Measurements from ENCODE around the gene ZDHHC11.
"Not testable (repeated sequence)": the region's sequence is repeated elsewhere in the genome, so short reads cannot be mapped to it uniquely, and the experiment has no call there.

The ZDHHC11 gene

GRCh38 chr5:880816-881550 lies 30.2 kb upstream of the ZDHHC11 start:
- DNase-seq (ENCODE audit: low spot score): no peak

GRCh38 chr5:878677-879076 lies 27.9 kb upstream of the ZDHHC11 start:
- not testable (repeated sequence) for DNase-seq (ENCODE audit: low spot score)

- no peak for DNase-seq (ENCODE audit: low spot score)
Measured at GRCh38 chr5:878125-878524, 27.3 kb upstream of the ZDHHC11 start.

GRCh38 chr5:876398-877365 lies 25.9 kb upstream of the ZDHHC11 start:
- no peak for DNase-seq (ENCODE audit: low spot score)

DNA sequence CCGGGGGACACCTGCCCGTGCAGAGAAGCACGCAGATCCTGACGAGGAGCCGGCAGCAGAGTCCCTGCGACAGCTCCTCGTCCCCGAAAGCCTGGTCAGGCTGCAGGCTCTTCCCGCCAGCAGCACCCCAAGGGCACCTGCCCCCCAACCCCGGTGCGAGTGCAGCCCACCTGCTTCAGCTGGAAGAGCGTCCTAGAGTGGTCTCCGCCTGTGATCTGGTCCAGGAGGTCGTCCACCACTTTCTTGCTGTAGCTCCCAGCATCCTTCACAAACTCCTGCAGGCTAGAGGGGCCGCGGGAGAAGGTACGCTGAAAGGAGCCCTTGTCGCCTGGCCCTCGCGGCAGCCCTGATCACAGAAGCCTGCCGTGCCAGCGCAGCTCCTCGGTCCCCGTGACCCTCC lies 25.1 kb upstream of the ZDHHC11 start:
- no peak for DNase-seq (ENCODE audit: low spot score)

DNA sequence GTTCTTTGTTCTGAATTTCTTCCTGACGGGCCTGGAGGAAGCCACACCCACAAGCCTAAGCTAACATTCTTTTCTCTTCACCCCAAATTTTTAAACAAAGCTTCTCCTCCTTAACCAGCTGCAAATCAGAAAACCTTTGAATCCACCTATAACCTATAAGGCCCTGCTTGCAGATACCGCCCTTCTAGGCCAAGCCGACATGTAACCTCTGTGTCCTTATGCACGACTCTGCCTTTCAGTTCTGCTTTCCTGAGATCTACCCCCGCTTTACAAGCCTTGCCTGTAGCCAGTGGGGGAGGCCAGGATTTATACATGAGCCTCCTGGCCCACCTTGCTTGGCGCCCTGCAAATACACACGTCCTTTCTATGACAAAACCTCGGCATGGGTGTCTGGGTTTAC lies 22.5 kb upstream of the ZDHHC11 start:
- no peak for DNase-seq (ENCODE audit: low spot score)

DNA sequence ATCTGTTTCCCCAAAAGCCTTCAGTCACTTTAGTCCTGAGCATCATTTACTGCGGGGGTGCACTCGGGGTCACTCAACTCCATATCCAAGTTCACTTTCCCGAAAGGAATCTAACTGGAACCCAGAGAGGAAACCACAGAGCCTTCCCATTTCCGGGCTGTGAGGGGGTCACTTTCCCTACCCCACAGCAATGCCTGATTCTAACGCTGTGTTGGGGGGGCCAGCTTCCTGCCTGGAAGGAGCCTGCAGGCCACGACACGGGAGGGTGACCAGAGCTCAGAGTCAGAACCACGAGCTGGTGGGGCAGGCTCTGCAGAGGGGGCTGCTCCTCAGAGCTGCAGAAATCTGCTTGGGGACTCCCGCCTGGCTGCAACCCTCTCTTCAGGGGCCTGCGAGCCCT lies 21.5 kb upstream of the ZDHHC11 start:
- no peak for DNase-seq (ENCODE audit: low spot score)

DNA sequence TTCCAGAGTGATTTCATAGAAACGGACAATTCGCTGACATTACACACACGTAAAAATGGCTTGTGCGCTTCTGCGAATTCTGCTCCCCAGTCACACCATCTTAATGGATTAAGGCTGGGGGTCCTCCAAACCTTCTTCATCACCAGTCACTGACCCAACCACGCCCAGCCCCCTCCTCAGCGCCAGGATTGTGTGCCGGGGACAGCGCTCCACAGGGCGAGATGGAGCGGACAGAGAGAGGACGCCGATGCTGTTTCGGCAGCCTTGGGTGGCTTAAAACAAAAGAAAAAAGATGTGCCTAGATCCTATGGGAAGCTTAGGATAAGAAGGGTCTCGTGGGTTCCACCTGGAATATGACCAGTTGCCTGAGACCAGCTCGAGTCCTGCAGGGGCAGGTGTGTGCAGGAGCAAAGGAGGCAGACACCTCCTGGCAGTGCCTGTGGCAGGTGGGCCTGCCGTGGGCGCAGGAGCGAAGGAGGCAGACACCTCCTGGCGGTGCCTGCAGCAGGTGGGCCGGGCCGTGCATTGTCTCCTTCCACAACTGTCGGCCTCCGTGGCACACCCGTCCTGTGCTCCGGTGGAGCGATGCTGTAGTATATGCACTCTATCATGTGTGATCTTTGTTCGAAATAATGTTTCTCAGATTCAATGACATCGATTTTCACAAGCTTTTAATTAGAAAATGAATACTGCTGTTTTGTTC lies 21.0 kb upstream of the ZDHHC11 start:
- no peak for DNase-seq (ENCODE audit: low spot score)

- no peak for DNase-seq (ENCODE audit: low spot score)
Measured at GRCh38 chr5:870956-871355, 20.2 kb upstream of the ZDHHC11 start.

DNA sequence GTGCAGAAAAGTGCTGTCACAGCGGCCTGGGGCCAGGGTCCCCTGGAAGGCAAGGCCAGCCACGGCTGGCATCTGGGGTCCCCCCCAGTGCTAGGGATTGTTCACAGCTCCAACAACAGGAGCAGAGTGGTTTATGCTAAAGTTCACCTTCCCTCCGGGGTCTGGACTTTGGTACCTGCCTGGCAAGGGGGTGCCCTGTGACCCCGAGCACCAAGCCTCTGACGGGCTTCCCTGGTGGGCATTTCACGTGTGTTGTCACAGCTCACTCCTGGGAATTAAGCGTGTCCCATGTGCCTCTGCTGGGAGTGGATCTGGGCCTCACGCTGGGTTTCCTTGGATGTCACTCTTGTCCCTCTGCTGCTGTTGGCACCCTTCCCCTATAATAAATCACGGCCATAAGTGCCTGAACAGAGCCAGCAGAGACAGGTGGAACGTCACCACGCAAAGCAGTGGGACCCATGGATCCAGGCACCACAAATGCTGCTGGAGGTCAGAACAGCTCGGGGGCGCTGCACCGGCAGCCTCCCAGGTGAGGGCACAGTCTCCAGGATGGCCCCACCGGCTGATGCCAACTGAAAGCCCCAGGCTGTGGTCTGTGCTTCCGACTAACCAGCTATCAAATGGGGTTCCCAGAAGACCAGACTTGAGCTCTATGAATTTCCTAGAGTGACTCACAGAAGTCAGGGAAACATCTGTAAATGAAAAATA lies 17.8 kb upstream of the ZDHHC11 start:
- no peak for DNase-seq (ENCODE audit: low spot score)

DNA sequence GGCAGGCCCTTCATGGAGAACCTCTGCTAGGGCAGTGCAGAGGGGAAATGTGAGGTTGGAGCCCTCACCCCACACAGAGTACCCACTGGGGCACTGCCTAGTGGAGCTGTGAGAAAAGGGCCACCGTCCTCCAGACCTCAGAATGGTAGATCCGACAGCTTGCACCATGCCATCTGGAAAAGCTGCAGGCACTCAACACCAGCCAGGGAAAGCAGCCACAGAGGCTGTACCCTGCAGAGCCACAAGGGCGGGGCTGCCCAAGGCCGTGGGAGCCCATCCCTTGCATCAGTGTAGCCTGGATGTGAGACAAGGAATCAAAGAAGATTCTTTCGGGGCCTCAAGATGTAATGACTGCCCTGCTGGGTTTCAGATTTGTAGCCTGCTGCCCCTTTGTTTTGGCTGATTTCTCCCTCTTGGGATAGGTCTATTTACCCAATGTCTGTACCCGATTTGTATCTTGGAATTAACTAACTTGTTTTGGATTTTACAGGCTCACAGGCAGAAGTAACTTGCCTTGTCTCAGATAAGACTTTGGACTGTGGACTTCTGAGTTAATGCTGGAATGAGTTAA lies 16.6 kb upstream of the ZDHHC11 start:
- DNase-seq (ENCODE audit: low spot score): no peak

GRCh38 chr5:865771-866170 lies 15.0 kb upstream of the ZDHHC11 start:
- DNase-seq (ENCODE audit: low spot score): no peak

DNA sequence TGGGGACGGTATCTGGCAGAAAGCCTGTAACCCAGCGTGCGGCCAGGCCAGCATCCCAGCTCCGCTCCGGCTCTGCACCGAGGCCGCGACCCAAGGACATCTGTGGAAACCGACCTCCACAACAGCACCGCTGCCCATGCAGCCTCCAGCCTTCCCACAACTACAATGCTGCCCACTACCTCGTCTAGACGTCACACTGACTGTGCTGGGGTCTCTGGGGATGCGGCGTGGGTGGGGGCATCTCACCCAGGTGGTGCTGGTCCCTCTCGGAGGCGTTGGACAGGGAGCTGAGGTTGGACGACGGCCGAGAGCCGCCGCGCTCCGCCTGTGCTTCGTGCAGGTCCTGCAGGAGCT lies 14.4 kb upstream of the ZDHHC11 start:
- no peak for DNase-seq (ENCODE audit: low spot score)

DNA sequence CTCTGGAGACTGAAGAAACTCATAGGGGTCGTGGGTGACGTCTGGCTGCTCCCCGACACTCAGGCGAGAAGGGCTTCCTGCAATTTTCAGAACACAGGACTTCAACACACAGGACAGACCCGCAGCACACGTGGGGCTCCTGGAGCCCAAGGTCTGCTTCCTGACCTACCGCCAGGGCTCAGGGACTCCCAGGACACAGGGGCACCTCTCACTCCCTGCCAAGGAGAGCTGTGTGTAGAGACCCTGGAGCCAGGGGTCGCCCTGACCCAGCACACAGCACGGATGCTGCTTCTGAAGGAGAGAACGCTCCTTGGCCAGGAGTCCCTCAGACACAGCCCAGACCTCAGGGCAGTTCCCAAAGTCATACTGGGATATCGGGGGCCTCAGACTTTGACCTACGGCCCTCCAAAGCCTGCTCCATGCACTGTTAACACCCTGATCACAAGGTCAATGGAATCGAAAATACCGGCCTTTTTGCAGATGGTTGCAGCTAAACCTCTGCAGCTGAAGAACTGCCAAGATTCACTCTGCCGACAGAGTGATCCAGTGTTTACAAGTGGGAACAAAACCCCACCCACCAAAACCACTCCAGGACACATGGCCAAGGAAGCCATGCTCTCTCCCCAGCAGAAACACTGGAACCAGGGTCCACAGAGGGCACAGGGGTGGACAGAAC lies 13.8 kb upstream of the ZDHHC11 start:
- DNase-seq (ENCODE audit: low spot score): no peak

DNA sequence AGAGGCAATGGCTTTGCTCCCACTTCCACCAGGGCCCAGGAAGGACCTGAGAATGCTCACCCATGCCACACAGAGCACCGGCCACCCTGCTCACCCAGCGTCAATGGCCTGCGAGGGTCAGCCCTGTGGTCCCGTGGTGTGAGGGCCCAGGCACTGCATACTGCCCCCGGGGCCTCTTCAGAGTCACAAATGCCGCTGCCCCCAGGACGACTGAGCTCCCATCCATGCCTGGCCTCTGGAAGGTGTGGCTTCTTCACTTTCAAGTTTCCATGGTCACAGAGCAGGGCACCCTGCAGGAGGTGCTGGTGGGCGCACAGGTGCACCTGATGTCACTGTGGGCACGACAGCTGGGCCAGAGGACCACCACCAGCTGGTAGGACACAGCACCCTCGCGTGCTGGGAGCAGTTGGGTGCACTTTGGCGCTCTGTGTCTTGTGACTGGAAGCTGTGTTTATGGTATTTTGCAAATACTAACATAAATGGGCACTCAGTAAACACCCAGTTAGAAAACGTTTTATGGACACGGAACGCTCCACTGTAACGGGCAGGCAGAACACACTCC lies 12.5 kb upstream of the ZDHHC11 start:
- DNase-seq (ENCODE audit: low spot score): no peak

DNA sequence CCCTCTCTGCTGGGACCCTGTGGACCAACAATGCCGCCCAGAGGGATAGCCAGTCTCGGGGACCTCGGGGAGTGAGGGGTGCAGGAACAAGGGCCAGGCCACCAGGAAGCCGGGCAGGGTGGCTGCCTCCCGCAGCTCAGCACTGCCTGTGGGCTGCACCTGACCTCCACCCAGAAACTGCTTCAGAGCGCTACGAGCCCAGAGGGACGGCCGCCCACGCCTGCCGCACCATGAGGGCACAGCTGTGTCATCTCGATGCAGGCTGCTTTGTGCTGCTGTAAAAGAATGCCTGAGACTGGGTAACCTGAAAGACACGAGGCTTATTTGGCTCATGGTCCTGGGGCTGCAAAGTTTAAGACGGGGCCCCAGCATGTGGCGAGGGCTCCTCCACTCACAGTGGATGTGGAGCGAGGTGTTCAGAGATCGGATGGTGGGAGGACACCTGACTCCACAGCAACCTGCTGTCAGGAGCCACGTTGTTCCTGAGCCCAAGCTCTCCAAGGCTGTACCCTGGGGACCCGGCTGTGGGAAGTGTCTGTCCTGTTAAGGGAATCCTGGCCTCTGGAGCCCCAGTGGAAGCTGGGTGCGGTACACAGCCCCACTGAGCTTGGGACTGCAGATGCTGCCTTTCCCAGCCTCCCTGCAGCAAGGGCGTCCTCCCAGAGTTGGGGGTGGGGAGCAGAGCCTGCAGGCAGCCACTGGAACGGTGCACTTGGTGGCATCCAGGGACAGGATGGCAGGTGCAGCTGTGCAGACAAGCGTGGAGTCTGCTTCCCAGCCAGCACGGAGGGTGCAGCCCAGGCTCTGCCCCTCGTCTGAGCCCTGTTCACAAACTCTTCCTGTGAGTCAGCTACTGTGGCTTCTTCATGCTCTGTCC lies 11.8 kb upstream of the ZDHHC11 start:
- DNase-seq (ENCODE audit: low spot score): no peak

GRCh38 chr5:861442-862366 lies 10.9 kb upstream of the ZDHHC11 start:
- no peak for DNase-seq (ENCODE audit: low spot score)

DNA sequence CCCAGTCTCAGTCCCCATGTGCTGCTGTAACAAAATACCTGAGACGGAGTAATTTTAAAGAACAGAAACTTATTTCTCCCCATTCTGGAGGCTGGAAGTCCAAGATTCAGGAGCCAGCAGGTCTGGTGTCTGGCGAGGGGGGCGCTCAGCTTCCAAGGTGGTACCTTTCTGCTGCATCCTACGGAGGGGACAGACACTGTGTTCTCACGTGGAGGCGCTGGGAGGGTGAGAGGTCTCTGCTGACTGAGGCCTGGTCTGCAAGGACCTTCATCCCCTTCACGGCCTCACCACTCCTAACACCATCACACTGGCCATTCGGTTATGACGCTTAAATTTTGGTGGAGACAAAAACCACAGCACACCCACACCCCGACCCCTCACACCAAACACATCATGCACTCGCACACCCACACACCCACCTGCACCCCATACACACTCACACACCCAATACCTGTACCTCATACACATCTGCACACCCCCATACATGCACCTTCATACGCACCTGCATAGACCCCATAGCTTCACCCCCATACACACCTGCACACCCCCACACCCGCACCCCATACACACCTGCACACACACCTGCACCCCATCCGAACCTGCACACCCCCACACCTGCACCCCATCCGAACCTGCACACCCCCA lies 9.8 kb upstream of the ZDHHC11 start:
- DNase-seq (ENCODE audit: low spot score): no peak
